ENCODE results near the gene ADRA2C. TPM values are rescaled to one million over a fixed set of nuclear protein-coding genes. Genes with fewer than 3 reads are reported as not detected.

ADRA2C gene
- total RNA-seq, 2 experiments from 2014 or later: not detected

- CTCF ChIA-PET: no interaction called here
These were observed 15.9 kb upstream of the ADRA2C start for GRCh38 chr4:3750334-3750733.

GRCh38 chr4:3752022-3752421 is 14.2 kb upstream of the ADRA2C start:
- H3K4me3 Mint-ChIP-seq: no peak overlapping the region
- H3K36me3 ChIP-seq (ENCODE audit: insufficient read depth, low read length): no peaks in the 10 kb centered on the region
- ChIA-PET POLR2A (no interaction called here), CTCF (no interaction called here)
- no peaks in the 10 kb centered on the region for H3K36me3 Mint-ChIP-seq (ENCODE audit: low read depth)
- intact Hi-C loops (cut with DNase I, micrococcal nuclease): no loop called here
- ATAC-seq (ENCODE audit: poor library complexity) (no peak), DNase-seq (no peak)
- no peak overlapping the region for H3K27ac Mint-ChIP-seq
- H3K9me3 ChIP-seq (ENCODE audit: control insufficient read depth in 1 of 2, insufficient read depth in 1 of 2, low read length in 2 of 2): peaks cover 0 to 29% of the 10 kb centered on the region in 2 experiments
- peaks cover 7 to 16% of the 10 kb centered on the region in 2 experiments for H3K27me3 ChIP-seq (ENCODE audit: control insufficient read depth in 1 of 2, insufficient read depth in 2 of 2, low read length in 2 of 2)
- no peaks in the 10 kb centered on the region for H3K4me1 ChIP-seq (ENCODE audit: insufficient read depth, low read length)
- no peak for TF ChIP-seq CTCF (IDR thresholded peaks at IDR 0.05)
- H3K9me3 Mint-ChIP-seq: no peaks in the 10 kb centered on the region
- H3K4me1 Mint-ChIP-seq (ENCODE audit: low read depth): no peaks in the 10 kb centered on the region
- peaks cover 48% of the 10 kb centered on the region for H3K27me3 Mint-ChIP-seq
- H3K27ac ChIP-seq (ENCODE audit: low read depth in 1 of 2, low read length in 2 of 2): no peak overlapping the region
- H3K4me3 ChIP-seq (ENCODE audit: low read length): no peak overlapping the region

More at GRCh38 chr4:3750334-3750733, 15.9 kb upstream of the ADRA2C start:
- POLR2A ChIA-PET: no interaction called here
- no peak for ATAC-seq (ENCODE audit: poor library complexity)
- Histone ChIP-seq H3K4me3 (ENCODE audit: low read length) (no peak overlapping the region), H3K4me1 (ENCODE audit: insufficient read depth, low read length) (no peaks in the 10 kb centered on the region), H3K36me3 (ENCODE audit: insufficient read depth, low read length) (no peaks in the 10 kb centered on the region), H3K27me3 (ENCODE audit: control insufficient read depth in 1 of 2, insufficient read depth in 2 of 2, low read length in 2 of 2) (peaks cover 7 to 16% of the 10 kb centered on the region in 2 experiments), H3K9me3 (ENCODE audit: control insufficient read depth in 1 of 2, insufficient read depth in 1 of 2, low read length in 2 of 2) (peaks cover 0 to 21% of the 10 kb centered on the region in 2 experiments), H3K27ac (ENCODE audit: low read depth in 1 of 2, low read length in 2 of 2) (no peak overlapping the region)
- peaks cover 55% of the 10 kb centered on the region for H3K27me3 Mint-ChIP-seq
- intact Hi-C loops (cut with DNase I, micrococcal nuclease): no loop called here
- no peak overlapping the region for H3K4me3 Mint-ChIP-seq
- no peaks in the 10 kb centered on the region for H3K36me3 Mint-ChIP-seq (ENCODE audit: low read depth)
- no peak for TF ChIP-seq CTCF (IDR thresholded peaks at IDR 0.05)
- no peaks in the 10 kb centered on the region for H3K4me1 Mint-ChIP-seq (ENCODE audit: low read depth)
- no peaks in the 10 kb centered on the region for H3K9me3 Mint-ChIP-seq
- no peak for DNase-seq
- H3K27ac Mint-ChIP-seq: no peak overlapping the region

GRCh38 chr4:3753726-3754412 is 12.3 kb upstream of the ADRA2C start:
- Histone ChIP-seq H3K4me3 (ENCODE audit: low read length) (no peak overlapping the region), H3K36me3 (ENCODE audit: insufficient read depth, low read length) (no peaks in the 10 kb centered on the region), H3K27me3 (ENCODE audit: control insufficient read depth in 1 of 2, insufficient read depth in 2 of 2, low read length in 2 of 2) (peaks cover 5 to 12% of the 10 kb centered on the region in 2 experiments), H3K9me3 (ENCODE audit: control insufficient read depth in 1 of 2, insufficient read depth in 1 of 2, low read length in 2 of 2) (peaks cover 0 to 29% of the 10 kb centered on the region in 2 experiments), H3K27ac (ENCODE audit: low read depth in 1 of 2, low read length in 2 of 2) (no peak overlapping the region), H3K4me1 (ENCODE audit: insufficient read depth, low read length) (no peaks in the 10 kb centered on the region)
- Mint-ChIP-seq H3K27ac (no peak overlapping the region), H3K4me1 (ENCODE audit: low read depth) (no peaks in the 10 kb centered on the region), H3K36me3 (ENCODE audit: low read depth) (no peaks in the 10 kb centered on the region), H3K9me3 (no peaks in the 10 kb centered on the region), H3K4me3 (no peak overlapping the region), H3K27me3 (peaks cover 37% of the 10 kb centered on the region)
- POLR2A ChIA-PET: no interaction called here
- ATAC-seq (ENCODE audit: poor library complexity): no peak
- DNase-seq: no peak
- no peak for TF ChIP-seq CTCF (IDR thresholded peaks at IDR 0.05)
- intact Hi-C loops (cut with DNase I, micrococcal nuclease): no loop called here
- CTCF ChIA-PET: no interaction called here
